ENCODE data around the gene SGIP1.

DNA sequence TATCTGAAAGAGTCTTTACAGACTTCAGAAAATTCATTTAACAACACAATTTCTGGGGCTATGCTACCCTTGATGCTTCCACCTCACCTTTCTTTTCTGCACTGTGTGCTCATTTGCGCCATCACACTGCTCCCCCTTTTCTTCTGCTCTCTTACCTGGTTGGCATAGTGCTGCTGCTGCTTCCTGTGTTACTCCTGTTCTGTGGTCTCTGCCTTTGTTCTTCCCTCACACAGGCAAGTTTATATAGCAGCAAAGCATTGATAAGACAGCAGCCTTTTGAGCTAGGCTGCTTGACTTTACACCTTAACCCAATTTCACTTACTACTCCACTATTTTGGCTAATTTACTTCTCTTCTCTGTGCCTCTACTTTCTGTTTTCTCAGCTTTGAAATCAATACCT is 18.3 kb downstream of the SGIP1 start:
- no peak for TF ChIP-seq CTCF (IDR thresholded peaks at IDR 0.05; ENCODE audit: low read depth, low read length, poor library complexity, severe bottlenecking)
- no peak for TF ChIP-seq EZH2phosphoT487 (IDR thresholded peaks at IDR 0.05; ENCODE audit: borderline replicate concordance, low read length)

Data from DOHH2 (cell line).